Measurements from ENCODE around the gene IRX6. TPM values are rescaled to one million over a fixed set of nuclear protein-coding genes. Genes with fewer than 3 reads are reported as not detected.

Gene IRX6
- total RNA-seq = not detected

DNA sequence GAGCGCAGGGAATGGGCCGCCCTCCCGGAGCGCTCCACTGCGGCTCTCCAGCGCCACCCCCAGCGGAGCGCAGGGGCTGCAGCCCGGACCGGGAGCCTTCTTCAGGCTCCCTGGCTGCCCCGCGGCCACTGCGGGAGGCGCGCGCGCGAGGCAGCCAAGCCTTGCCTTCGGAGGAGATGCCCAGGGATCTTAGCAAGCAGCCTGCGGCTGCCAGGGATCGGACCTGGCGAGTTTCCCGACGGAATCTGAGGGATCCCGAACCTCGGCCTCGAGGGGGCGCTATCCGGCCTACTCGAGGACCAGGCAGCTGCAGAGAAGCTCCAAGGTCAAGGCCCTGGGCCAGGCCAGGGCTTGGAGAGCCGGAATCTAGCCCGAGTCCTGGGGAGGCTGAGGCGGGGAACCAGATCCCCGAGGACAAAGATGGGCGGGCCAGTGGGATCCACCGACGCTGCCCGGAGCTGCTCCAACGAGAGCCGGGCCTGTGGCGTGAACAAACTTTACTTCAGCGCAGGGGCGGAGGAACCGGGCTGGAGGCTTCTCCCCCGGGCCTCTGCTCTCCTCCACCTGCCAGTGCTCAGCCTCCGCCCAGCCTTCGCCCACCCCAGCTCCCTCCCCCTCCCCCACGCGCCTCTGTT, at the start of gene IRX6:
Gene IRX6, plus strand, starts transcription at position 567 of the 635 bp plus-strand sequence. CDS start 889 bp downstream, outside the sequence.
- no peak for DNase-seq

DNA sequence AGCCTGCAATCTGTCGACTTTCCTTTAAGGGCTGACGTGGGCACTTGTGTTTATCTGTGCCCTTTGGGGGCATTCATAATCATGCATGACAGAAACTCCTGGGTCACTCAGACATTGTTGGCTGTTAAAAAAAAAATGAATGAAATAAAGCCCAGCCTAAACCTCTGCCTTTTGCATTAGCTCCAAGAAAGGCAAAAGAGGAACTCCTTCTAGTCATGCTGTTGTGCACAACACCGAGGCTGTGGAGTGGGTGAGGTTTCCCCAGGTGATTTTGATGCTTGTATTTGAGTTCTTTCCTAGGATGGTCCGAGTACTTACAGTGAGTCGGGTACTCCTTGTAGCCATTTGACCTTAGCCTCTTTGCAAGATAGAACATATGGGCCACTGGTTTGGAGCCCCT, 49.6 kb upstream of the IRX6 start:
- H3K4me3 Mint-ChIP-seq = no peak overlapping the region
- H3K9me3 Mint-ChIP-seq = no peaks in the 10 kb centered on the region
- DNase-seq (no peak), ATAC-seq (replicated peaks in 1 of 2) (no peak)
- no peak overlapping the region for H3K27ac Mint-ChIP-seq
- H3K36me3 Mint-ChIP-seq (ENCODE audit: insufficient read depth in 2 of 2) = no peaks in the 10 kb centered on the region
- peaks cover 3% of the 10 kb centered on the region for H3K27me3 Mint-ChIP-seq (ENCODE audit: low read depth)
- H3K4me1 Mint-ChIP-seq (ENCODE audit: low read depth) = no peaks in the 10 kb centered on the region

More for the DNA sequence above, at the start of gene IRX6:
- H3K27ac Mint-ChIP-seq = no peak within 1 kb of the TSS
- no peaks in the 10 kb centered on the region for H3K4me1 Mint-ChIP-seq (ENCODE audit: low read depth)
- H3K9me3 Mint-ChIP-seq = no peaks in the 10 kb centered on the region
- ATAC-seq (replicated peaks in 1 of 2) = no peak
- H3K4me3 Mint-ChIP-seq = no peak within 1 kb of the TSS
- peaks cover 46% of the 10 kb centered on the region for H3K27me3 Mint-ChIP-seq (ENCODE audit: low read depth)
- no peaks in the 10 kb centered on the region for H3K36me3 Mint-ChIP-seq (ENCODE audit: insufficient read depth in 2 of 2)

DNA sequence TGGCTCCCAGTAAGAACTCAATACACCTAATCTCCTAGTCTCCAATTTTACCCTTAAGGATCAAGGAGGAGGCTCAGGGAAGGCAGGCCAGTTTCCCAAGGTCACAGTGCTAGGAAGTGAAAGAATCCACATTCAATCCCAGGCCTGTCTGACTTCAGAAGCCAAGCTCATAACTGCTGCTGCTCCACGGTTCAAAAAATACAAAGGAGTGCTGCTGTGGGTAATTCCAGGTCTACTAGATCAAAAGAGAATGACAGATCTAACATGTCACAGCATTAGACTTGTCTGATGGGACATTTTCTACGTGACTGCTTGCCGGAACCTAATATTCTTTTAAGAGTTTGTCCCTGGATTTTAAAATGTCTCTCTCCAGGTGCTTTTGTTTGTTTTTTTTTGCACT, 48.8 kb upstream of the IRX6 start:
- no peaks in the 10 kb centered on the region for H3K9me3 Mint-ChIP-seq
- no peaks in the 10 kb centered on the region for H3K4me1 Mint-ChIP-seq (ENCODE audit: low read depth)
- ATAC-seq (replicated peaks in 1 of 2) = no peak
- no peak for DNase-seq
- H3K27ac Mint-ChIP-seq = no peak overlapping the region
- no peak overlapping the region for H3K4me3 Mint-ChIP-seq
- no peaks in the 10 kb centered on the region for H3K27me3 Mint-ChIP-seq (ENCODE audit: low read depth)
- no peaks in the 10 kb centered on the region for H3K36me3 Mint-ChIP-seq (ENCODE audit: insufficient read depth in 2 of 2)

DNA sequence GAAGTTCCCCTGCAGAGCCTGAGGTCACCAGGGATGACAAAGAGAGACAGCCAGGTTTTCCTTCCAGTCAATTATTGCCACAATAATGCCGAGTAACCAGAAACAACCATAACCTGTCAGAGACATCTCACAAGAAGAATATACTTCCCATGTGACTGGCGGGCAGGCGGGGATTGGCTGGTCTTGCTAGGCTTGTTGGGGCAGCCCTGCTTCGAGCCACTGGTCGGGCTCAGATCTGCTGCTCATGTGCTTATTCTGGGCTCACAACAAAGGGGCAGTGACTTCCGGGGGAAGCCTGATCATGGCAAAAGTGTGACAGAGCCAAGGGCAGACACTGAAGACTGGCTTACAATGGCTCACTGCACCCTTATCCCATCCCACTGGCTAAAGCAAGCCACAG, 48.1 kb upstream of the IRX6 start:
- no peaks in the 10 kb centered on the region for H3K9me3 Mint-ChIP-seq
- H3K4me3 Mint-ChIP-seq = no peak overlapping the region

DNA sequence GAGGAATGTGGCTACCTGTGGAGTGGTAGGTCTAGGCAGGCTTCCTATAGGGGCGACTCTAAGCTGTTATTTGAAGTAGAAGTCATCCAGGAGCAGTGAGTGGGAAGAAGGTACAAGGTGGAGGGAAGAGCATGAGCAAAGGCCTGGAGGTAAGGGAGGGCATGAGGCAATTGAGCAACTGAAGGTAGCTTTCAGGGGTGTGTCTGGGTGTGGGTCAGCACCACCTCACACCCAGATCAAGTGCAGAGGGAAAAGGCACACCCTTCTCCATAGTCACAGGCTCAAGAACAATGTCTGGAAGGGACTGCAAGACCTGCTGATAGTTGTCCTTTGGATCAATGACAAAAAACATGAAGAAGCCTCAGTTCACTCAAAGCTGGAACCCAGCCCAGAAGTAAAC, 46.5 kb upstream of the IRX6 start:
- Mint-ChIP-seq H3K27ac (no peak overlapping the region), H3K27me3 (ENCODE audit: low read depth) (peaks cover 4% of the 10 kb centered on the region), H3K4me3 (no peak overlapping the region), H3K9me3 (no peaks in the 10 kb centered on the region), H3K4me1 (ENCODE audit: low read depth) (no peaks in the 10 kb centered on the region), H3K36me3 (ENCODE audit: insufficient read depth in 2 of 2) (no peaks in the 10 kb centered on the region)
- ATAC-seq (replicated peaks in 1 of 2) = no peak
- DNase-seq = no peak

More for the DNA sequence above, 48.1 kb upstream of the IRX6 start:
- ATAC-seq (replicated peaks in 1 of 2) (no peak), DNase-seq (no peak)
- Mint-ChIP-seq H3K27ac (no peak overlapping the region), H3K36me3 (ENCODE audit: insufficient read depth in 2 of 2) (no peaks in the 10 kb centered on the region), H3K27me3 (ENCODE audit: low read depth) (no peaks in the 10 kb centered on the region), H3K4me1 (ENCODE audit: low read depth) (no peaks in the 10 kb centered on the region)

DNA sequence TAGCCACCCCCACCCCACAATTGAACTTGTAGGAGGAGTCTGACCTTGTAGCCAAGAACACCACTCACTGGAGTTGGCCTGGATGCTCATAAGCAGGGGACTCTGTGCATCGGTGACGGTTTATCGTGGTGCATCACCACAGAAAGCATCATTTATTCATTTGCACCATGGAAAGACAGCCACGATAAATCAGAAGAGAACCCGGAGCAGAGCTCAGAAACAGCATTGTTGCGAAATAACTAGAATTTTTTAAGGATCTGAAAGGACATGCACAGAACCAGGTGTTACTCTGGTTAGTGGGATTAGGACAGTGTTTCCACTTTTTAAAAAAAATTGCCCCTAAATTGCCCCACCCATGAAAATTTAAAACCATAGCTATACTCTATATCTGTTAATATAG, 44.4 kb upstream of the IRX6 start:
- DNase-seq = no peak
- Mint-ChIP-seq H3K27ac (no peak overlapping the region), H3K36me3 (ENCODE audit: insufficient read depth in 2 of 2) (no peaks in the 10 kb centered on the region), H3K4me3 (no peak overlapping the region), H3K4me1 (ENCODE audit: low read depth) (no peaks in the 10 kb centered on the region), H3K27me3 (ENCODE audit: low read depth) (peaks cover 15% of the 10 kb centered on the region), H3K9me3 (no peaks in the 10 kb centered on the region)
- ATAC-seq (replicated peaks in 1 of 2) = no peak

DNA sequence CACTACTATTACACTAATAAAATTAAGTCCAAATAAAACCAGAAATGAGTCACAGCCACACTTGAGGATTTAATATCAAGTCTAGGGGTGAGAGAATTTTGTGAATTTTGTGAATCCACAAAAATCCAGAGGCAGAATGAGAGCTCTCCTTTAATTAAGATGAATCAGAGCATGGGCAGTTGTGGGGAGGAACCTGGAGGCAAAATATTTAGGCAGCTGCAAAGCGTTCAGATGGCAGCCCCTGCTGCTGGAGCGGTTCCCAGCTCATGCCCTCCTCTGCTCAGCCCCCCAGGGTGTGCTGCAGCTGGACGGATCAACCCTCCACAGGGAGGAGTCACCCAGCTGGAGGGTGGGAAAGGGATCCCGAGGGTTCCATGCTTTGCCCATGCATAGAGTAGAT, 43.4 kb upstream of the IRX6 start:
- no peak for DNase-seq
- Mint-ChIP-seq H3K27me3 (ENCODE audit: low read depth) (peaks cover 17% of the 10 kb centered on the region), H3K9me3 (no peaks in the 10 kb centered on the region), H3K36me3 (ENCODE audit: insufficient read depth in 2 of 2) (no peaks in the 10 kb centered on the region), H3K27ac (no peak overlapping the region), H3K4me3 (no peak overlapping the region), H3K4me1 (ENCODE audit: low read depth) (no peaks in the 10 kb centered on the region)
- no peak for ATAC-seq (replicated peaks in 1 of 2)

DNA sequence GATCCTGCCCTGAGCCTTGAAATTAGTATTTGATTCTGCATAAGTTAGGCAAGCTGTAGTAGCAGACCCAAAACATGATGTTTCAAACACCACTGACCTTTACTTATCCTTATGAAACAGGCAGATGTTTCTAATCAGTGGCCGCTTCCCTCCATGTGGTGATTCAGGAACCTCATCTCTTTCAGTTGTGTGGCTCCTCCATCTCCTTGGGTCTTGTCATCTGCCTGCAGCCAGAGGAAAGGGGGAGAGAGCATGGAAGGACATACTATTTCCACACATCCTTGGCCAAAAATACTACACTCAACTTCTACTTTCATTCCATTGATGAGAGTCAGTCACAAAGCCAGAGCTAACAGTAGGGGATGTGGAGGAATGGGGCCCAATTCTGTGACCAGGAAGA, 41.6 kb upstream of the IRX6 start:
- Mint-ChIP-seq H3K36me3 (ENCODE audit: insufficient read depth in 2 of 2) (peaks cover 0 to 2% of the 10 kb centered on the region in 2 donors), H3K4me1 (ENCODE audit: low read depth) (no peaks in the 10 kb centered on the region), H3K9me3 (peaks cover 1 to 2% of the 10 kb centered on the region in 2 donors), H3K27ac (no peak overlapping the region), H3K27me3 (ENCODE audit: low read depth) (peaks cover 17% of the 10 kb centered on the region), H3K4me3 (no peak overlapping the region)
- ATAC-seq (replicated peaks in 1 of 2) = no peak
- no peak for DNase-seq

DNA sequence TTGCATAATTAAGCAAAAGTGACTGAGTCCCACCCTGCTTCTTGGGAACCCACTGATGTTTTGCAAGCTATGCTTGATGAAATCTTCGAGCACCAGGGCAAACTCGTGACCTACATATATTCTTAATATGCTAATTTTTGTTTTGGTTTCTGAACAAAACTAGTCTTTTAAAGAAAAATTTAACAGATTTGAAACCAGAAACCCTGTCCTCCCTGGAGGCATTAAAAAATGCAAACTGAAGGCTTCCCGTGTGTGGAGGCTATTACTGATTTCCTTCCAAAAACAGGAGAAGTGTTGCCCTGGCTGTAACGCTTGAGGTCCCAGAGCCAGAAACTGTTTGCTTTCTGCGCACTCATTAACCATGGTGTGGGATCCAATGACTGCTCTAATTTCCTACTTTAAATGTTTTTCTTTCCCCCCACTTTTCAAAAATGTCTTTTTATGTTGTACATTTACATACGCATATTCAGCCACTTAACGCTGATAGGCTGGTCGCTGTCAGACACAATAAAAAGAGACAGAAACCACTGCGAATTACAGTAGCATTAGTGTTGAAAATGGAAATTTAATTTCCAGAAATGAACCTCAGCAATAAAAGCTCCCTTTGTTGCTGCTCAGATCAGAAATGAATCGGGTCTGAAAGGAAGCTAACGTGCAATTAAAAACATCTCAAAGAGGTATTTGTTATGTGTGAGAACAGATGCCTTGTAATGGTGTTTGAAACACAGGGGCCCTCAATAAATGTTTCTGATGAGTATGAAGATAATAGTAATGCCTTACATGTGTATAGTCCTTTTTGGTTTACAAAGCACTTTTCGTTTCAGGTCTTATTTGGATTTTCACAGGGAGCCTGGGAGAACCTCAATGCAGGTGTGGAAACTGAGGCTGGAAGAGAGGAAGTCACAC, 39.9 kb upstream of the IRX6 start:
- Mint-ChIP-seq H3K36me3 (ENCODE audit: insufficient read depth in 2 of 2) (peaks cover 0 to 2% of the 10 kb centered on the region in 2 donors), H3K9me3 (peaks cover 3 to 7% of the 10 kb centered on the region in 2 donors), H3K27ac (no peak overlapping the region), H3K4me1 (ENCODE audit: low read depth) (no peaks in the 10 kb centered on the region), H3K27me3 (ENCODE audit: low read depth) (peaks cover 17% of the 10 kb centered on the region), H3K4me3 (no peak overlapping the region)
- DNase-seq (no peak), ATAC-seq (replicated peaks in 1 of 2) (no peak)

DNA sequence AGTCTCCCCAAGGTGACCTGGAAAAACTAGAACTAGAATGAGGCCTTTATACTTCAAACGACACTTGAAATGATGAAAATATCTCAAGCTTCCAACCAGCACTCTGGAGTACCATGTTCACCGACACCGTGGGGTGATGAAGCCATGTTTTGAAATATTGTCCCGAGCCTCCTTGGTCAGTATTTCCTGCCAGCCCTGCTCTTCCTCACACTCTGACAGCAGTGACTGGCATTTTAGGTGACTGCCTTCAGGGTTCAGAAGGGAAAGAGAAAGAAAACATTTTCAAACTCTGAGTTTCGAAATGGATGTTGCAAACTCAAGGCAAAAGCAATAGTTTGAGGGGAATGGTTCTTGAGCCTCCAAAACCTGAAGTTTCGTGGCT, 39.3 kb upstream of the IRX6 start:
- no peaks in the 10 kb centered on the region for H3K4me1 Mint-ChIP-seq (ENCODE audit: low read depth)
- DNase-seq (no peak), ATAC-seq (replicated peaks in 1 of 2) (no peak)
- H3K4me3 Mint-ChIP-seq = no peak overlapping the region
- peaks cover 17% of the 10 kb centered on the region for H3K27me3 Mint-ChIP-seq (ENCODE audit: low read depth)
- peaks cover 0 to 2% of the 10 kb centered on the region in 2 donors for H3K36me3 Mint-ChIP-seq (ENCODE audit: insufficient read depth in 2 of 2)
- no peak overlapping the region for H3K27ac Mint-ChIP-seq
- peaks cover 3 to 9% of the 10 kb centered on the region in 2 donors for H3K9me3 Mint-ChIP-seq

DNA sequence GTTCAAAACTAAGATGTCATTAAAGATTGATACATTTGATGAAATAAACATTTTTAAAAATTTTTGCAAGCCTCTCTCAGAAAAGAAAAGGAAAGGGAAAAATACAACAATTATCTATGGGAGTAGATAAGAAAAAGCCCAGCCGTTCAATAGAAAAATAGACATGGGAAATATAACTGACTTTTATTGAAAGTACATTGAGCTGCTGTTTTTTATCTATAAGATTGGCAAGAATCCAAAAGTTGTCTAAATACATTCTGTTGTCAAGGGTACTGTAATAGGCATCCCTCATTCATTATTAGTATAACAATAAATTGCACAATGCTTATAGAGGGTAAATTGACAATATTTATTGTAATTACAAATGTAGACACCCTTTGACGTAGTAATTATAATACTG, 38.4 kb upstream of the IRX6 start:
- H3K36me3 Mint-ChIP-seq (ENCODE audit: insufficient read depth in 2 of 2) = peaks cover 0 to 2% of the 10 kb centered on the region in 2 donors
- no peaks in the 10 kb centered on the region for H3K4me1 Mint-ChIP-seq (ENCODE audit: low read depth)
- ATAC-seq (replicated peaks in 1 of 2) (no peak), DNase-seq (no peak)
- H3K27ac Mint-ChIP-seq = no peak overlapping the region
- H3K4me3 Mint-ChIP-seq = no peak overlapping the region
- H3K27me3 Mint-ChIP-seq (ENCODE audit: low read depth) = peaks cover 17% of the 10 kb centered on the region
- peaks cover 3 to 9% of the 10 kb centered on the region in 2 donors for H3K9me3 Mint-ChIP-seq

DNA sequence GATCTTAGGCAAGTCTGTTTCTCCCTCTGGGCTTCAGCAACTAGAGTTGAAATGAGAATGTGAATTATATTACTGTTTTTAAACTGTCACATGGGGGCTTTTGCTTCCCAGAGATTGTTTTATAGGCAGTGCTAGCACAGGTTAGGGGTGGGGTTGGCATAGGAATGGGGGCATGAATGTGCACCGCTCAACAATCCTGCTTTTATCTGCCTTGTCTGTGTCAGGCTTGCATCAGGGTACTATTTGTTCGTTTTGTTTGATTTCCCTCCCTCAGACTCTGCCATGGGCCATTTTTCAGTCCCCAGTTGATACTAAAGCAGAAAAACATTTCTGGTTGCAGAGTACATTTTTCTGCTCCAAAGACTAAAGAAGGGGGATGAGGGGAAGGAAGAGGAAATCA, 34.6 kb upstream of the IRX6 start:
- DNase-seq = no peak
- H3K27ac Mint-ChIP-seq = no peak overlapping the region
- peaks cover 4% of the 10 kb centered on the region for H3K27me3 Mint-ChIP-seq (ENCODE audit: low read depth)
- no peaks in the 10 kb centered on the region for H3K4me1 Mint-ChIP-seq (ENCODE audit: low read depth)
- H3K4me3 Mint-ChIP-seq = no peak overlapping the region
- peaks cover 3 to 9% of the 10 kb centered on the region in 2 donors for H3K9me3 Mint-ChIP-seq
- ATAC-seq (replicated peaks in 1 of 2) = no peak
- H3K36me3 Mint-ChIP-seq (ENCODE audit: insufficient read depth in 2 of 2) = peaks cover 0 to 2% of the 10 kb centered on the region in 2 donors

DNA sequence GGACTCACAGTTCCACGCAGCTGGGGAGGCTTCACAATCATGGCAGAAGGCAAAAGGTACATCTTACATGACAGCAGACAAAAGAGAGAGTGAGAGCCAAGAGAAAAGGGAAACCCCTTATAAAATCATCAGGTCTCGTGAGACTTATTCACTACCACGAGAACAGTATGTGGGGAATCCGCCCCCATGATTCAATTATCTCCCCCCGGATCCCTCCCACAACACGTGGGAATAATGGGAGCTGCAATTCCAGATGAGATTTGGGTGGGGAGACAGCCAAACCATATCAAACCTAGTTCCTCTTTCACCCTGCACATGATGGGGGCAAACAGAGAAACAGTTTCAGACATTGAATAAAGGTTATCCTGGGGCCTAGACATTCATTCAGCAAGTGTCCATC, 32.2 kb upstream of the IRX6 start:
- H3K36me3 Mint-ChIP-seq (ENCODE audit: insufficient read depth in 2 of 2) = peaks cover 0 to 2% of the 10 kb centered on the region in 2 donors
- no peak for DNase-seq
- H3K4me1 Mint-ChIP-seq (ENCODE audit: low read depth) = no peaks in the 10 kb centered on the region
- peaks cover 3 to 9% of the 10 kb centered on the region in 2 donors for H3K9me3 Mint-ChIP-seq
- H3K4me3 Mint-ChIP-seq = no peak overlapping the region
- ATAC-seq (replicated peaks in 1 of 2) = no peak
- no peak overlapping the region for H3K27ac Mint-ChIP-seq
- no peaks in the 10 kb centered on the region for H3K27me3 Mint-ChIP-seq (ENCODE audit: low read depth)

Measured in activated T-cell treated with anti-CD3 and anti-CD28 coated beads, Interleukin-2, amount 50 U/mL, for 72 hours (primary cell).